KOPT-K1 (cell line): ENCODE data around the gene PTGFR.

ENCODE experiments used
- H3K27ac ChIP-seq: fragments of 200-600 bp; sonication (generic); 2 replicates; pipeline ENCODE4 v1.5.1; 2016; ENCODE audit warnings: antibody characterized with exemption, mild to moderate bottlenecking, low read depth, low read length; ENCODE audit not compliant: poor library complexity, severe bottlenecking
- H3K36me3 ChIP-seq: fragments of 200-600 bp; sonication (generic); 2 replicates; pipeline ENCODE4 v1.5.1; 2017; ENCODE audit warnings: antibody characterized with exemption, mild to moderate bottlenecking, low read length, moderate library complexity; ENCODE audit not compliant: insufficient read depth
- H3K9me3 ChIP-seq: fragments of 200-600 bp; sonication (generic); 2 replicates; pipeline ENCODE4 v1.5.1; 2017; ENCODE audit warnings: antibody characterized with exemption, low read length, mild to moderate bottlenecking; ENCODE audit not compliant: insufficient read depth, poor library complexity, severe bottlenecking

The PTGFR gene

GRCh38 chr1:78493451-78493850 lies 2.7 kb downstream of the PTGFR start:
- H3K27ac ChIP-seq: no peak overlapping the region

GRCh38 chr1:78497201-78497600 lies 6.4 kb downstream of the PTGFR start:
- H3K36me3 ChIP-seq: no peaks in the 10 kb centered on the region
- H3K27ac ChIP-seq: no peak overlapping the region
- no peaks in the 10 kb centered on the region for H3K9me3 ChIP-seq

More at GRCh38 chr1:78493451-78493850, 2.7 kb downstream of the PTGFR start:
- Histone ChIP-seq H3K9me3 (no peaks in the 10 kb centered on the region), H3K36me3 (no peaks in the 10 kb centered on the region)

- Histone ChIP-seq H3K36me3 (no peaks in the 10 kb centered on the region), H3K9me3 (no peaks in the 10 kb centered on the region), H3K27ac (no peak overlapping the region)
These were observed 9.8 kb downstream of the PTGFR start for GRCh38 chr1:78500529-78500928.

GRCh38 chr1:78501203-78501602 lies 10.4 kb downstream of the PTGFR start:
- Histone ChIP-seq H3K36me3 (no peaks in the 10 kb centered on the region), H3K9me3 (no peaks in the 10 kb centered on the region), H3K27ac (no peak overlapping the region)

GRCh38 chr1:78511334-78511733 lies 20.6 kb downstream of the PTGFR start:
- Histone ChIP-seq H3K27ac (no peak overlapping the region), H3K36me3 (no peaks in the 10 kb centered on the region), H3K9me3 (peaks cover 24% of the 10 kb centered on the region)

- H3K9me3 ChIP-seq: peaks cover 12% of the 10 kb centered on the region
- no peaks in the 10 kb centered on the region for H3K36me3 ChIP-seq
- H3K27ac ChIP-seq: no peak overlapping the region
These were observed 25.9 kb downstream of the PTGFR start for GRCh38 chr1:78516716-78517115.

- Histone ChIP-seq H3K9me3 (no peaks in the 10 kb centered on the region), H3K27ac (no peak overlapping the region), H3K36me3 (no peaks in the 10 kb centered on the region)
These were observed 28.7 kb downstream of the PTGFR start for GRCh38 chr1:78519446-78519845.

- Histone ChIP-seq H3K36me3 (no peaks in the 10 kb centered on the region), H3K9me3 (no peaks in the 10 kb centered on the region), H3K27ac (no peak overlapping the region)
These were observed 29.4 kb downstream of the PTGFR start for GRCh38 chr1:78520216-78520615.

- H3K36me3 ChIP-seq: no peaks in the 10 kb centered on the region
- no peaks in the 10 kb centered on the region for H3K9me3 ChIP-seq
- H3K27ac ChIP-seq: no peak overlapping the region
These were observed 30.1 kb downstream of the PTGFR start for GRCh38 chr1:78520843-78521242.

- Histone ChIP-seq H3K9me3 (no peaks in the 10 kb centered on the region), H3K36me3 (no peaks in the 10 kb centered on the region), H3K27ac (no peak overlapping the region)
These were observed 31.4 kb downstream of the PTGFR start for GRCh38 chr1:78522136-78522535.

GRCh38 chr1:78526496-78526895 lies 35.7 kb downstream of the PTGFR start:
- Histone ChIP-seq H3K9me3 (no peaks in the 10 kb centered on the region), H3K27ac (no peak overlapping the region), H3K36me3 (no peaks in the 10 kb centered on the region)

GRCh38 chr1:78527706-78528105 lies 36.9 kb downstream of the PTGFR start:
- no peaks in the 10 kb centered on the region for H3K9me3 ChIP-seq
- no peaks in the 10 kb centered on the region for H3K36me3 ChIP-seq
- H3K27ac ChIP-seq: no peak overlapping the region

- Histone ChIP-seq H3K9me3 (no peaks in the 10 kb centered on the region), H3K27ac (no peak overlapping the region), H3K36me3 (no peaks in the 10 kb centered on the region)
These were observed 42.8 kb downstream of the PTGFR start for GRCh38 chr1:78533527-78533926.

- no peak overlapping the region for H3K27ac ChIP-seq
- no peaks in the 10 kb centered on the region for H3K9me3 ChIP-seq
- H3K36me3 ChIP-seq: no peaks in the 10 kb centered on the region
These were observed 44.5 kb downstream of the PTGFR start for GRCh38 chr1:78535286-78535685.

- Histone ChIP-seq H3K36me3 (no peaks in the 10 kb centered on the region), H3K9me3 (peaks cover 3% of the 10 kb centered on the region), H3K27ac (no peak overlapping the region)
These were observed 45.7 kb downstream of the PTGFR start for GRCh38 chr1:78536427-78536826.

GRCh38 chr1:78540048-78540447 lies 49.3 kb downstream of the PTGFR start:
- no peak overlapping the region for H3K27ac ChIP-seq
- peaks cover 5% of the 10 kb centered on the region for H3K9me3 ChIP-seq
- no peaks in the 10 kb centered on the region for H3K36me3 ChIP-seq

- no peak overlapping the region for H3K27ac ChIP-seq
- peaks cover 5% of the 10 kb centered on the region for H3K9me3 ChIP-seq
- no peaks in the 10 kb centered on the region for H3K36me3 ChIP-seq
These were observed 50.7 kb downstream of the PTGFR start for GRCh38 chr1:78541479-78541878.
